Prostate gland (tissue), 2 donors: ENCODE results near the gene WFIKKN2. TPM values are rescaled to one million over a fixed set of nuclear protein-coding genes. Genes with fewer than 3 reads are reported as not detected.

Source experiments
- DNase-seq: peaks from one replicate; pipeline ENCODE4 v3.0.0-alpha.2; 2019; ENCODE audit warnings: low spot score
- H3K27ac ChIP-seq, 2 donors: fragments of 200-600 bp; sonication (generic); 2 replicates each; pipeline ENCODE4 v1.5.1; 2017 to 2019
- H3K27me3 ChIP-seq: fragments of 200-600 bp; sonication (generic); replicated peaks from 2 replicates; pipeline ENCODE4 v1.5.1; 2019; ENCODE audit not compliant: insufficient read depth
- H3K36me3 ChIP-seq, 2 donors: fragments of 200-600 bp; sonication (generic); 1 replicate in 1 of 2; 2 replicates in 1 of 2; pipeline versions ENCODE4 v1.5.1 to v1.8.1; 2017 to 2019
- H3K4me1 ChIP-seq: fragments of 200-600 bp; sonication (generic); replicated peaks from 2 replicates; pipeline ENCODE4 v1.5.1; 2019
- H3K4me3 ChIP-seq, 2 donors: fragments of 200-600 bp; sonication (generic); 2 replicates each; pipeline ENCODE4 v1.5.1; 2017 to 2019
- H3K9me3 ChIP-seq: fragments of 200-600 bp; sonication (generic); 2 replicates; pipeline ENCODE4 v1.5.1; 2017
- CTCF ChIP-seq, 4 experiments: fragments of 200-600 bp in 2 of 4; fragments of 450-650 bp in 2 of 4; sonication (generic) in 2 of 4; IDR thresholded peaks; 1 replicate in 3 of 4; 2 replicates in 1 of 4; pipeline ENCODE4 v1.5.1; 2016 to 2019; ENCODE audit warnings: antibody characterized with exemption in 4 of 4, mild to moderate bottlenecking in 2 of 4, moderate library complexity in 2 of 4
- POLR2A ChIP-seq: fragments of 450-650 bp; IDR thresholded peaks from one replicate; pipeline ENCODE4 v1.6.1; 2016; ENCODE audit warnings: antibody characterized with exemption, mild to moderate bottlenecking
- POLR2AphosphoS5 ChIP-seq: sonication (generic); formaldehyde crosslinking; IDR thresholded peaks from one replicate; pipeline ENCODE4 v1.6.1; 2017; ENCODE audit warnings: antibody characterized with exemption
- WGBS: methylation state at CpG from one replicate; pipeline ENCODE4 v1.1.5; 2018; 5-methylcytosine and 5-hydroxymethylcytosine counted together
- intact Hi-C: fragments of 100-400 bp; cut with DNase I; formaldehyde crosslinking; loops from one replicate; pipeline ENCODE4 v1.14.2; 2022
- total RNA-seq, 2 donors: library from RNA; depleted of rRNA; stranded (reverse); fragments of >200 nt; gene quantifications; one replicate each; pipeline ENCODE4 v1.1.0, GENCODE V29; 2016

The WFIKKN2 gene
- total RNA-seq, 2 donors from 2014 or later, result 0.18 to 2.4 TPM

- Histone ChIP-seq H3K4me3 (no peak overlapping the region), H3K27ac (no peak overlapping the region), H3K36me3 (no peaks in the 10 kb centered on the region), H3K9me3 (no peaks in the 10 kb centered on the region), H3K4me1 (no peaks in the 10 kb centered on the region), H3K27me3 (no peaks in the 10 kb centered on the region)
- no peak for TF ChIP-seq POLR2A
- peak; percentile 68 to 88 (median 85) for TF ChIP-seq CTCF (IDR thresholded peaks at IDR 0.05)
- TF ChIP-seq POLR2AphosphoS5, result peak; percentile 43
- DNase-seq, result peak; percentile 55
- 18% methylated on average over 8 of the region's 8 CpGs for WGBS
- intact Hi-C loops, result loop anchor here (2.0 to 5.0 kb wide), 2 partner anchors 59 to 360 kb away; no protein-coding TSS in a partner anchor
Measured at GRCh38 chr17:50841949-50842354, 6.6 kb downstream of the WFIKKN2 start.

GRCh38 chr17:50842506-50843149 lies 7.2 kb downstream of the WFIKKN2 start:
- Histone ChIP-seq H3K27me3 (no peaks in the 10 kb centered on the region), H3K27ac (no peak overlapping the region), H3K36me3 (no peaks in the 10 kb centered on the region), H3K4me1 (no peaks in the 10 kb centered on the region), H3K9me3 (no peaks in the 10 kb centered on the region), H3K4me3 (no peak overlapping the region)
- no peak for TF ChIP-seq CTCF (IDR thresholded peaks at IDR 0.05)
- TF ChIP-seq POLR2AphosphoS5, result no peak
- no peak for TF ChIP-seq POLR2A
- intact Hi-C loops, result loop anchor here (5.0 kb wide), 1 partner anchor 360 kb away; no protein-coding TSS in a partner anchor
- WGBS, result 85% methylated on average over 9 of the region's 9 CpGs
- no peak for DNase-seq

GRCh38 chr17:50843150-50843905 lies 7.9 kb downstream of the WFIKKN2 start:
- H3K27me3 ChIP-seq, result no peaks in the 10 kb centered on the region

GRCh38 chr17:50844117-50844700 lies 8.8 kb downstream of the WFIKKN2 start:
- no peaks in the 10 kb centered on the region for H3K4me1 ChIP-seq
- no peaks in the 10 kb centered on the region for H3K9me3 ChIP-seq
- TF ChIP-seq POLR2AphosphoS5 (no peak), CTCF (IDR thresholded peaks at IDR 0.05) (no peak), POLR2A (no peak)
- DNase-seq, result no peak
- H3K27ac ChIP-seq, result no peak overlapping the region
- intact Hi-C loops, result loop anchor here (5.0 kb wide), 1 partner anchor 362 kb away; no protein-coding TSS in a partner anchor
- H3K27me3 ChIP-seq, result no peaks in the 10 kb centered on the region
- H3K4me3 ChIP-seq, result no peak overlapping the region
- no peaks in the 10 kb centered on the region for H3K36me3 ChIP-seq
- WGBS, result 66% methylated on average over 14 of the region's 14 CpGs

More at GRCh38 chr17:50843150-50843905, 7.9 kb downstream of the WFIKKN2 start:
- H3K9me3 ChIP-seq, result no peaks in the 10 kb centered on the region
- intact Hi-C loops, result loop anchor here (5.0 kb wide), 1 partner anchor 361 kb away; no protein-coding TSS in a partner anchor
- 87% methylated on average over 16 of the region's 16 CpGs for WGBS
- no peak for DNase-seq
- H3K4me3 ChIP-seq, result no peak overlapping the region
- H3K36me3 ChIP-seq, result no peaks in the 10 kb centered on the region
- TF ChIP-seq POLR2AphosphoS5 (no peak), POLR2A (no peak), CTCF (IDR thresholded peaks at IDR 0.05) (no peak)
- H3K27ac ChIP-seq, result no peak overlapping the region
- H3K4me1 ChIP-seq, result no peaks in the 10 kb centered on the region
